ENCODE data around the gene CTPS1. TPM values are rescaled to one million over a fixed set of nuclear protein-coding genes. Genes with fewer than 3 reads are reported as not detected.

Gene CTPS1
- total and polyA plus RNA-seq, 2 experiments from 2014 or later, result 31.8 to 93.9 TPM

DNA sequence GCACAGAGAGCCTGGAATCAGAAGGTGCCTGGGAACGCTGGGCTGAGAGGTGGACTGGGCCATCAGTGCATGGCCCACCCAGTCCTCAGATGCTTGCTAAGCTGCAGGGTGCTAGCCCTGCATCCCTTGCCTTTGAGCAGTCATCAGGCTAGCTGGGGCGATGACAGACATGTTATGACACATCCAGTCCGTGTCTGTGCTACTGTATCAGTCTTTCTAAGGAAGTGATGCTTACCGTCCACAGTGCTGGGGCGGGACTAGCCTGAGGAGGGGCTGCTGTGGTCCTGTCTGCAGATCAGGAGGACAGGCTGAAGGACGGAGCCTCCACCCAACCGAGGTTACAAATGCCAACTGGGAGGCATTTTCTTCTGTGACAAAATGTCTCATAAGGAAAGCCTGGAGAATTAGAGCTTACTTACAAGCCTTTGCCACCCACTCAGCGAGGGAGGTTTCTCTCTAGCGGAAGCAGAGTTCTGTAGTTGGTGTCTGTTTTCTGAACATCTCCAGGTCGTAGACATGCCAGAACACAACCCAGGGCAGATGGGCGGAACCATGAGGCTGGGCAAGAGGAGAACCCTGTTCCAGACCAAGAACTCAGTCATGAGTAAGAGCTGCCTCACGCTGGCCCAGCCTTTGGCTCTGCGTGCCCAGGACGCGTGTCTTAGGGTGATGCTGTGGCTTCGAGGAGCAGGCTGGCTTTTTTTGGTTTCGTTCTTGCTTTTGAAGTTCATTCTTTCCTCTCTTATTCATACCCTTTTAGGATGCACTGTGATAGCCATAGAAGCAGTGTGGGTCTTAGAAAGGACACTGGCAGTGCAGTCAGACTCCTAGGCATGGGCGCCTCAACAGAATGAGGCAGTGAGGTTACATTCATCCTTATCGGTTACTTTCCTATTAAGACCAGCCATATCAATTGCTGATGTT lies 27.7 kb downstream of the CTPS1 start:
- no peak overlapping the region; the same call in 1 of the 2 replicates for H3K27ac Mint-ChIP-seq
- H3K9me2 ChIP-seq (ENCODE audit: insufficient read depth), result no peaks in the 10 kb centered on the region

More for the DNA sequence above, 27.7 kb downstream of the CTPS1 start:
- H3K36me3 ChIP-seq (ENCODE audit: insufficient read depth), result peaks cover 64% of the 10 kb centered on the region
- H3K4me1 ChIP-seq (ENCODE audit: insufficient read depth), result no peaks in the 10 kb centered on the region
- Mint-ChIP-seq H3K4me3 (no peak overlapping the region), H3K4me1 (no peaks in the 10 kb centered on the region), H3K36me3 (ENCODE audit: low read depth) (peaks cover 100% of the 10 kb centered on the region), H3K9me3 (no peaks in the 10 kb centered on the region; the same call in 2 of the 3 replicates), H3K27me3 (ENCODE audit: insufficient read depth, low read depth, poor library complexity) (no peaks in the 10 kb centered on the region)
- H3K27ac ChIP-seq (ENCODE audit: low read depth), result no peak overlapping the region
- ATAC-seq, result no peak
- H3K4me2 ChIP-seq, result no peak overlapping the region
- H3K4me3 ChIP-seq, result no peak overlapping the region
- H3K27me3 ChIP-seq (ENCODE audit: insufficient read depth), result no peaks in the 10 kb centered on the region
- DNase-seq (ENCODE audit: low spot score), result no peak
- TF ChIP-seq, protein P1, sequence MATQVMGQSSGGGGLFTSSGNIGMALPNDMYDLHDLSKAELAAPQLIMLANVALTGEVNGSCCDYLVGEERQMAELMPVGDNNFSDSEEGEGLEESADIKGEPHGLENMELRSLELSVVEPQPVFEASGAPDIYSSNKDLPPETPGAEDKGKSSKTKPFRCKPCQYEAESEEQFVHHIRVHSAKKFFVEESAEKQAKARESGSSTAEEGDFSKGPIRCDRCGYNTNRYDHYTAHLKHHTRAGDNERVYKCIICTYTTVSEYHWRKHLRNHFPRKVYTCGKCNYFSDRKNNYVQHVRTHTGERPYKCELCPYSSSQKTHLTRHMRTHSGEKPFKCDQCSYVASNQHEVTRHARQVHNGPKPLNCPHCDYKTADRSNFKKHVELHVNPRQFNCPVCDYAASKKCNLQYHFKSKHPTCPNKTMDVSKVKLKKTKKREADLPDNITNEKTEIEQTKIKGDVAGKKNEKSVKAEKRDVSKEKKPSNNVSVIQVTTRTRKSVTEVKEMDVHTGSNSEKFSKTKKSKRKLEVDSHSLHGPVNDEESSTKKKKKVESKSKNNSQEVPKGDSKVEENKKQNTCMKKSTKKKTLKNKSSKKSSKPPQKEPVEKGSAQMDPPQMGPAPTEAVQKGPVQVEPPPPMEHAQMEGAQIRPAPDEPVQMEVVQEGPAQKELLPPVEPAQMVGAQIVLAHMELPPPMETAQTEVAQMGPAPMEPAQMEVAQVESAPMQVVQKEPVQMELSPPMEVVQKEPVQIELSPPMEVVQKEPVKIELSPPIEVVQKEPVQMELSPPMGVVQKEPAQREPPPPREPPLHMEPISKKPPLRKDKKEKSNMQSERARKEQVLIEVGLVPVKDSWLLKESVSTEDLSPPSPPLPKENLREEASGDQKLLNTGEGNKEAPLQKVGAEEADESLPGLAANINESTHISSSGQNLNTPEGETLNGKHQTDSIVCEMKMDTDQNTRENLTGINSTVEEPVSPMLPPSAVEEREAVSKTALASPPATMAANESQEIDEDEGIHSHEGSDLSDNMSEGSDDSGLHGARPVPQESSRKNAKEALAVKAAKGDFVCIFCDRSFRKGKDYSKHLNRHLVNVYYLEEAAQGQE (IDR thresholded peaks at IDR 0.05; ENCODE audit: unreplicated experiment), result no peak
- TF ChIP-seq NANOG (IDR thresholded peaks at IDR 0.05; ENCODE audit: borderline replicate concordance), result no peak
- no peak for TF ChIP-seq CREB1 (CRISPR knock-in tag; IDR thresholded peaks at IDR 0.05; ENCODE audit: low read depth)
- TF ChIP-seq, protein P2, sequence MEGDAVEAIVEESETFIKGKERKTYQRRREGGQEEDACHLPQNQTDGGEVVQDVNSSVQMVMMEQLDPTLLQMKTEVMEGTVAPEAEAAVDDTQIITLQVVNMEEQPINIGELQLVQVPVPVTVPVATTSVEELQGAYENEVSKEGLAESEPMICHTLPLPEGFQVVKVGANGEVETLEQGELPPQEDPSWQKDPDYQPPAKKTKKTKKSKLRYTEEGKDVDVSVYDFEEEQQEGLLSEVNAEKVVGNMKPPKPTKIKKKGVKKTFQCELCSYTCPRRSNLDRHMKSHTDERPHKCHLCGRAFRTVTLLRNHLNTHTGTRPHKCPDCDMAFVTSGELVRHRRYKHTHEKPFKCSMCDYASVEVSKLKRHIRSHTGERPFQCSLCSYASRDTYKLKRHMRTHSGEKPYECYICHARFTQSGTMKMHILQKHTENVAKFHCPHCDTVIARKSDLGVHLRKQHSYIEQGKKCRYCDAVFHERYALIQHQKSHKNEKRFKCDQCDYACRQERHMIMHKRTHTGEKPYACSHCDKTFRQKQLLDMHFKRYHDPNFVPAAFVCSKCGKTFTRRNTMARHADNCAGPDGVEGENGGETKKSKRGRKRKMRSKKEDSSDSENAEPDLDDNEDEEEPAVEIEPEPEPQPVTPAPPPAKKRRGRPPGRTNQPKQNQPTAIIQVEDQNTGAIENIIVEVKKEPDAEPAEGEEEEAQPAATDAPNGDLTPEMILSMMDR (conservative IDR thresholded peaks at IDR 0.05; ENCODE audit: low read depth in 2 of 2), result no peak
- no peak for TF ChIP-seq ZNF331 (CRISPR knock-in tag; IDR thresholded peaks at IDR 0.05; ENCODE audit: low read depth)
- TF ChIP-seq JUNB (IDR thresholded peaks at IDR 0.05; ENCODE audit: unreplicated experiment), result no peak
- TF ChIP-seq STAT1 (IDR thresholded peaks at IDR 0.05; ENCODE audit: unreplicated experiment), result no peak
- TF ChIP-seq ZNF114 (CRISPR knock-in tag; IDR thresholded peaks at IDR 0.05), result no peak
- no peak for TF ChIP-seq EZH2phosphoT487 (IDR thresholded peaks at IDR 0.05; ENCODE audit: unreplicated experiment)
- TF ChIP-seq, protein P3, sequence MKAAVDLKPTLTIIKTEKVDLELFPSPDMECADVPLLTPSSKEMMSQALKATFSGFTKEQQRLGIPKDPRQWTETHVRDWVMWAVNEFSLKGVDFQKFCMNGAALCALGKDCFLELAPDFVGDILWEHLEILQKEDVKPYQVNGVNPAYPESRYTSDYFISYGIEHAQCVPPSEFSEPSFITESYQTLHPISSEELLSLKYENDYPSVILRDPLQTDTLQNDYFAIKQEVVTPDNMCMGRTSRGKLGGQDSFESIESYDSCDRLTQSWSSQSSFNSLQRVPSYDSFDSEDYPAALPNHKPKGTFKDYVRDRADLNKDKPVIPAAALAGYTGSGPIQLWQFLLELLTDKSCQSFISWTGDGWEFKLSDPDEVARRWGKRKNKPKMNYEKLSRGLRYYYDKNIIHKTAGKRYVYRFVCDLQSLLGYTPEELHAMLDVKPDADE (IDR thresholded peaks at IDR 0.05), result no peak
- no peaks in the 10 kb centered on the region for H3F3A ChIP-seq (replicated peaks; ENCODE audit: low read depth)
- no peak overlapping the region for H2AFZ ChIP-seq
- peaks cover 24% of the 10 kb centered on the region for H4K20me1 ChIP-seq (replicated peaks; ENCODE audit: insufficient read depth)
- H3K79me2 ChIP-seq (replicated peaks; ENCODE audit: insufficient read depth), result no peaks in the 10 kb centered on the region; the same call in 1 of the 2 replicates
